HG03354 (cell line): ENCODE results near the gene AUTS2.

Source experiments
- ATAC-seq: cut with Tn5 transposase; IDR thresholded peaks from one replicate; pipeline ENCODE4 v1.9.1; 2021; ENCODE audit warnings: mild to moderate bottlenecking; ENCODE audit not compliant: unreplicated experiment, poor library complexity, severe bottlenecking

AUTS2 gene

GRCh38 chr7:70830426-70830825, 1232.2 kb downstream of the AUTS2 start:
- ATAC-seq, result no peak

GRCh38 chr7:70833726-70834125, 1235.5 kb downstream of the AUTS2 start:
- no peak for ATAC-seq

GRCh38 chr7:70834424-70834823, 1236.1 kb downstream of the AUTS2 start:
- no peak for ATAC-seq

GRCh38 chr7:70835658-70836057, 1237.4 kb downstream of the AUTS2 start:
- no peak for ATAC-seq

GRCh38 chr7:70836279-70836678, 1238.0 kb downstream of the AUTS2 start:
- no peak for ATAC-seq

- no peak for ATAC-seq
Observed at GRCh38 chr7:70836946-70837345, 1238.7 kb downstream of the AUTS2 start.

- ATAC-seq, result no peak
Observed at GRCh38 chr7:70837589-70837988, 1239.3 kb downstream of the AUTS2 start.

GRCh38 chr7:70838292-70838907, 1240.1 kb downstream of the AUTS2 start:
- no peak for ATAC-seq
